ENCODE data around the gene USP13.

USP13 gene

DNA sequence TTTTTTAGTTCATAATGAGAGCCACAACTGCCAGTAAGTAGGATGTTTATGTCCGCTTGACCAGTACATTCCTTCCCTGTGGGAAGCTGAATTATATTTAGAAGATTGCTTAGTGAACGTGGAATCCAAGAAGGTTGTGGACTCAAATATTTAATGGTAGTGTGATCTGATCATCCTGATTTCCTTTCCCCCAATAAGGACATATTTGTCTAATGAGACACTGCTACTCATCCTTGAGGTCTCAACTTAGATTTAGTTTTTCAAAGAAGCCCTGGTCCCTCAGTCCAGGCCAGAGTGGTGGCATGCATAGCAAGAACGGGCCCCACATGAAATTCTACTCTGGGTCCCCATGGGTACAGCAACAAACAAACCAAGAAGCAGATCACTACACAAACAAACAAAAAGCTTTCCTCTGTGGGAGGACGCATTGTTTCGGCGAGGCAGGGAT lies 60.8 kb downstream of the USP13 start:
- no peak overlapping the region for H3K4me3 ChIP-seq (ENCODE audit: low read depth, low read length)
- TF ChIP-seq, protein P1, sequence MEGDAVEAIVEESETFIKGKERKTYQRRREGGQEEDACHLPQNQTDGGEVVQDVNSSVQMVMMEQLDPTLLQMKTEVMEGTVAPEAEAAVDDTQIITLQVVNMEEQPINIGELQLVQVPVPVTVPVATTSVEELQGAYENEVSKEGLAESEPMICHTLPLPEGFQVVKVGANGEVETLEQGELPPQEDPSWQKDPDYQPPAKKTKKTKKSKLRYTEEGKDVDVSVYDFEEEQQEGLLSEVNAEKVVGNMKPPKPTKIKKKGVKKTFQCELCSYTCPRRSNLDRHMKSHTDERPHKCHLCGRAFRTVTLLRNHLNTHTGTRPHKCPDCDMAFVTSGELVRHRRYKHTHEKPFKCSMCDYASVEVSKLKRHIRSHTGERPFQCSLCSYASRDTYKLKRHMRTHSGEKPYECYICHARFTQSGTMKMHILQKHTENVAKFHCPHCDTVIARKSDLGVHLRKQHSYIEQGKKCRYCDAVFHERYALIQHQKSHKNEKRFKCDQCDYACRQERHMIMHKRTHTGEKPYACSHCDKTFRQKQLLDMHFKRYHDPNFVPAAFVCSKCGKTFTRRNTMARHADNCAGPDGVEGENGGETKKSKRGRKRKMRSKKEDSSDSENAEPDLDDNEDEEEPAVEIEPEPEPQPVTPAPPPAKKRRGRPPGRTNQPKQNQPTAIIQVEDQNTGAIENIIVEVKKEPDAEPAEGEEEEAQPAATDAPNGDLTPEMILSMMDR (IDR thresholded peaks at IDR 0.05; ENCODE audit: low read depth, low read length, missing control alignments), result no peak
- no peak for DNase-seq (ENCODE audit: low read depth)

DNA sequence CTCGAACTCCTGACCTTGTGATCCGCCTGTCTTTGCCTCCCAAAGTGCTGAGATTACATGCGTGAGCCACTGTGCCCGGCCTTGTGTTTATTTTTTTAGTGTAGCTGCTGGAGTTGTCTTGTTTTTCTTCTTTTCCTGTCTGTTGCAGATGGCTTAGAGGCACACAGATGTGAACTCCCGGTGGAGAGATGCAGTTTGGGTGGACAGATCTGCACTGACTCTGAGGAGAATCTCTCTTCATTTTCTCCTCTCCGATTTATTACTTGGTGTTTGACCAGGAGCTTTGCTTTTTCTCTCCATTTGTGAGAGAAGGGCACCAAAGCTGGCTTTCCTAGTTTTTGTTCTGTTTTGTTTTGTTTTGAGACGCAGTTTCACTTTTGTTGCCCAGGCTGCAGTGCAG lies 62.7 kb downstream of the USP13 start:
- TF ChIP-seq, protein P1 (IDR thresholded peaks at IDR 0.05; ENCODE audit: low read depth, low read length, missing control alignments), result no peak
- H3K4me3 ChIP-seq (ENCODE audit: low read depth, low read length), result no peak overlapping the region
- no peak for DNase-seq (ENCODE audit: low read depth)

DNA sequence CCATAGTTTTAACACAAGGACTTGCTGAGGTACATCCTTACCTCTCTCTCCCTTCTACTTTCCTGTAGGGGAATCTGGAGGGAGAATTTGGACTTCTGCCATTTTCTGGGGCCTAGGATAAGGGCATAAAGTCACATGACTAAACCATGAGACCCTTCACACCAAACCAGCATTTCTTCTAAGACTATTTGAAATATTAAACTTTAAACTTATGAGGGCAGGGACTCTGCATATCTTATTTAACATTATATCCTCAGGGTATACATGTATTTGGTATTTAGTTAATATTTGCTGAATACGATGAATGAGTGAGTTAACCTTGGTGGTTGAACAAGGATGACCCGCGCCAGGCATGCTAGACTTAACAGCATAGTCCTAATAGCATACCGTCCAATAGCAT lies 63.4 kb downstream of the USP13 start:
- no peak for DNase-seq (ENCODE audit: low read depth)
- H3K4me3 ChIP-seq (ENCODE audit: low read depth, low read length), result no peak overlapping the region
- TF ChIP-seq, protein P1 (IDR thresholded peaks at IDR 0.05; ENCODE audit: low read depth, low read length, missing control alignments), result no peak

DNA sequence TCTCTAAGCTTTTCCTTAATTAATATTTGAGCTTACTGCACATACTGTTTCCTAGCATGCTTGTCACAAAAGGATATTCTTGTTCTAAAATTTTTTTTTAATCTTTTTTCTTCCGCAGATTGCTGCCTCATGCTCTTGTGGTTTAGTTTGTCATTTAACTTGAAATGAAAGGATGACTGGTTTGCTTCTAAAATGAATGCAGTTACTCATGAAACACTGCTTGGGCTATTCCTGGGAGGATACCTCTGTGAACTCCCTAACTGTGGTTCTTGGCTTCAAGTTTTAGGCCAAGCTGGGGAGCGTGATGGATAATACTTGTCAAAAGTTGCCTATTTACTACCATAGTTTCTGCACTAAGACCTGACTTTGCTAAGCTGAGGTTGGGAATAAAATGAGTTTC lies 64.0 kb downstream of the USP13 start:
- no peak for DNase-seq (ENCODE audit: low read depth)
- H3K4me3 ChIP-seq (ENCODE audit: low read depth, low read length), result no peak overlapping the region
- TF ChIP-seq, protein P1 (IDR thresholded peaks at IDR 0.05; ENCODE audit: low read depth, low read length, missing control alignments), result no peak

DNA sequence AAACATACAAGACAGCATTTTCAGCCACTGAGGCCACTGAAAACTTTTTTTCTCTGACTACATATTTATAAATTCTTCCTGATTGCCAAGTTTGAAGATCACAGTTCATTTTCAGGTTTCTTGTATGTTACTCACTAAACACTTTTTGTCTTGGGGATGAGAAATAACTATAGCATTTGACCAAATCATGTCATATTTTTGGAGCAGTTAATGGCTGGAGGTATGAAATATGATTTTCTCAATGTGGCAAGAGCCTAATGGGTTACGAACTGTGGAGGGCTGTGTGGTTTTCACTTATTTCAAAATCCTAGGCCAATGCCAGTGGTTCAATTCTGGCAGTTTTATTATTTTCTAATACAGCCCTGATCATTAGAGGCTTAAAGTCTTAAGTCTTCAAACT lies 64.4 kb downstream of the USP13 start:
- DNase-seq (ENCODE audit: low read depth), result no peak

DNA sequence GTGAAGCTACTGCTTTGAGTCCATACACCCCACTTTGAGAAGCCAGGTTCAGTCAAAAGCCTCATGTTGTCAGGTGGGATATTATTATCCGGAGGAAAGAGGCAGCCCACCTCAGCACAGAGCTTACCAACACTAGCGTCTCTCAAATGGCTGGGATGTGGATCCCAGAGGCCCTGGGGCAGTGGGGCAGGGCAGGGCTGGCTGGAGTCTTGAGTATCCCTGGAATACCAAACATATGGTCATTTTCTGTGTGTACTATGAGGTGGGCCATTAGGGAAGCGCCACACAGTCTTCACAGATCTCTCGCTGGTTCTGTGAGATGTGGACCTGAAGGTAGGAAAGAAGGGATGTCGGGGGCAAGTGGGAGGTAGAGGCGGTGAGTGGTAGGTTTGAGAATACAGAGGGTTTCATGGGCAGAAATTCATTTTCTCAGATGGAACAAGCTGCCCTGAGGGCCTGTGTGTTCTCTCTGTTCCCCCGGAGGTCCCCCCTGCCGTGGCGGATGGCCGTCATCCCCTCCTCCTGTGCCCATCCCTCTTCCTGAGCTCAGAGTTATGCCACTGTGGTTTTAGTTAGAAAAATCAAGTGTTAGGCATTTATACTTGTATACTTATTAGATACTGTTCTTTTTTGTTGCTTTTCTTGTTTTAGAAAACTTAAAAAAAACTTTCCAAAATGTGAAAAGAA lies 66.4 kb downstream of the USP13 start:
- no peak overlapping the region for H3K4me3 ChIP-seq (ENCODE audit: low read depth, low read length)
- TF ChIP-seq, protein P1 (IDR thresholded peaks at IDR 0.05; ENCODE audit: low read depth, low read length, missing control alignments), result no peak
- DNase-seq (ENCODE audit: low read depth), result no peak

More for the DNA sequence above, 64.4 kb downstream of the USP13 start:
- H3K4me3 ChIP-seq (ENCODE audit: low read depth, low read length), result no peak overlapping the region
- TF ChIP-seq, protein P1 (IDR thresholded peaks at IDR 0.05; ENCODE audit: low read depth, low read length, missing control alignments), result no peak

DNA sequence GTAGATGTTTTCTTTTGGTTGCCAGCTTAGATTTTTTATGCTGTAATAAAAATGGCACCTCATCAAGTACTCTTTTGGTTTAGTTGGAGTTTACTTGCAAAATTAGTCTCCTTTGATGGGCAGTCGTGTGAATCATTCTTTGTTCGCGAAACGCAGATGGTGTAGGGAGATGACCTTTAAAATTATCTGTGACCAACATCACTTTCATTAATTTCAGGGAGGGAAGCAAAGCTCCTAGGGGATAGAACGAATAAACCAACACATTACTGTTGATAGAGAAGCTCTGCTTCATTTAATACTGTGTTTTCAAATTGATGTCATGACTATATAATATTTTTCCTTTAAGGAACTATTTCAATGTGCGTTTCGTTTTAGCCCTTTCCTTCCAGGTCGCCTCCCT lies 67.4 kb downstream of the USP13 start:
- no peak overlapping the region for H3K4me3 ChIP-seq (ENCODE audit: low read depth, low read length)
- TF ChIP-seq, protein P1 (IDR thresholded peaks at IDR 0.05; ENCODE audit: low read depth, low read length, missing control alignments), result no peak
- DNase-seq (ENCODE audit: low read depth), result no peak
